ENCODE results near the gene CPT1B.
A peak's percentile ranks its signal among the peaks of the same experiment; 100 is the strongest.
"Not testable (repeated sequence)": the region's sequence is repeated elsewhere in the genome, so short reads cannot be mapped to it uniquely, and the experiment has no call there.

The CPT1B gene

GRCh38 chr22:50608996-50609395, 30.8 kb upstream of the CPT1B start:
- DNase-seq, result no peak

- DNase-seq, result not testable (repeated sequence)
Measured at GRCh38 chr22:50608058-50608840, 30.0 kb upstream of the CPT1B start.

DNA sequence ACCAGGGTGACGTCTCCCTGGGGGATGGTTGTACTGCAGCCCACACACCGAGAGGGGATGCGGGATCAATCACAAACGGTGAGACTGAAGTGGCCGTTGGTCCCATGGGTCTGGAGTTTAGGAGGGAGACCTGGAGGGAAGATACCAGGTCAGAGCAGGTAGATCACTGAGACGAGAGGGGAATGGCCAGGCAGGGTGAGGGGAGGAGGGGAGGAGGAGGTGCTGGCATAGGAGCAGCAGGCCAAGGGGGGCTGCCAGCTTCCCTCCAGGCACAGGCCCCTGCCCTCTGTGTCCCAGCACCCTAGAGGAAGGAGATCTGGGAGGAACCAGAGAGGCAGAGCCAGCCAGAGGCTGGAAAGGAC, 29.4 kb upstream of the CPT1B start:
- no peak for DNase-seq

DNA sequence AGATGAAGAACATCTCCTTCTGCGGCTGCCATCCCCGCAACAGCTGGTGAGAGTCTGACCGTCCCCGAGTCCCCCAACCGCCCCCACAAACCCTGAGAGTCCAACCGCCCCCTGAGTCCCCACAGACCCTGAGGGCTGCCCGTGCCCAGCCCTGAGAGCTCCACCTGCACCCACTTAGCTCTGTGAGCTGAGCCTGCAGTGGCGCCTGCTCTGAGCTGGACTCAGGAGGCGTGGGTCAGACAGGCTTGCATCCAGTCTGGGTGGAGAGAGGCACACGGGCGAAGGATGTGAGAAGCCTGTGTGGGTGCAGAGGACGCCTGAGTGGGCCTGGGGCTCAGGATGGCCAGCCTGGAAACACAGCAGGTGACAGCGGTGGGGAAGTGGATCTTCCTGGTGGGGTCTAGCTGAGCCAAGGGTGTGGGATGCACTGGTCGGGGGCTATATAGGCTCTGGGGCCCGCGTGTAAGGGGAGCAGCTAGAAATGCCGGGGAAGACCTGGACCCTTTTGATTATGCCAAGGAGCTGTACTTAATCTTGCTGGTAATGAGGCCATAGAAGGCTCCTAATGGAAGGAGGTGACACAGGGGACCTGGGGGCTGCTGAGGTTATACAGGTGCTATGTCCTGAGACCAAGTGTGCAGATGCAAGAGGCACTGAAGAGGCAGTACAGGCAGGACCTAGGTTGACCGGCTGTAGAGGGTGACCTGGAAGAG, 28.9 kb upstream of the CPT1B start:
- no peak for DNase-seq

DNA sequence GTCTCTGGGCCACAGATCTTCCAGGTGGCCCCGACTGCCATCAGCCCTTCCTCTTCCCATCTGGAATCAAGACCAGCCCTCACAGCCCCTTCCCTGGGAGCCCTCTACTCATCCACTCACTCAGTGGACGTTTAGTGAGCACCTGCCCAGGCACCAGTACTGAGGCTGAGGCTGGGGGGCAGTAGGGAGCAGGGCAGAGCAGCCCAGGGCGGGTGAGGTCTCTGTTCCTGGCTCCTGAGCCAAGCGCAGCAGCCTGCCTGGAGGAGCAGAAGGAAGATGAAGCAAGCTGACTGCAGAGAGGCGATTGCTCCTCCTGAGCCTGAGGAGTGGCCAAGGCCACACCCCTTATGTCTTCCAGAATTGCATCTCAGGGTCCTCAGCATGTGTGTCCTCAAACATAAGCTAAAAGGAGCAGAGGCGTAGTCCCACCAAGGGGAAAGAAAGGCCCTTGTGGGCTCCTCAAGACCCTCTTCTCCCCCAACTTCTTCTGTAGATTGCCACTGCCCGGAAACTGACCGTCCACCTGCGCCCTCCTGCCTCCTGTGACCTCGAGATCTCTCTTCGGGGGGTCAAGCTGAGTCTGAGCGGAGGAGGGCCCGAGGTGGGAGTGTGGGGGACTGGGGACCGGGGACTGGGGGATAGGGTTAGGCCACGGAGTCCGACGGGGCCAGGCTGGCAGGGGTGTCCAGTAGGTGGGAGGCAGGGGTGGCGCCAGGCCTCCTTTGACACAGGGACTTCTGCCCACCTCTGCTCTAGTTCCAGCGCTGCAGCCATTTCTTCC, 28.1 kb upstream of the CPT1B start:
- no peak for DNase-seq

GRCh38 chr22:50605613-50606074, 27.4 kb upstream of the CPT1B start:
- no peak for DNase-seq

GRCh38 chr22:50605002-50605612, 26.9 kb upstream of the CPT1B start:
- no peak for DNase-seq

DNA sequence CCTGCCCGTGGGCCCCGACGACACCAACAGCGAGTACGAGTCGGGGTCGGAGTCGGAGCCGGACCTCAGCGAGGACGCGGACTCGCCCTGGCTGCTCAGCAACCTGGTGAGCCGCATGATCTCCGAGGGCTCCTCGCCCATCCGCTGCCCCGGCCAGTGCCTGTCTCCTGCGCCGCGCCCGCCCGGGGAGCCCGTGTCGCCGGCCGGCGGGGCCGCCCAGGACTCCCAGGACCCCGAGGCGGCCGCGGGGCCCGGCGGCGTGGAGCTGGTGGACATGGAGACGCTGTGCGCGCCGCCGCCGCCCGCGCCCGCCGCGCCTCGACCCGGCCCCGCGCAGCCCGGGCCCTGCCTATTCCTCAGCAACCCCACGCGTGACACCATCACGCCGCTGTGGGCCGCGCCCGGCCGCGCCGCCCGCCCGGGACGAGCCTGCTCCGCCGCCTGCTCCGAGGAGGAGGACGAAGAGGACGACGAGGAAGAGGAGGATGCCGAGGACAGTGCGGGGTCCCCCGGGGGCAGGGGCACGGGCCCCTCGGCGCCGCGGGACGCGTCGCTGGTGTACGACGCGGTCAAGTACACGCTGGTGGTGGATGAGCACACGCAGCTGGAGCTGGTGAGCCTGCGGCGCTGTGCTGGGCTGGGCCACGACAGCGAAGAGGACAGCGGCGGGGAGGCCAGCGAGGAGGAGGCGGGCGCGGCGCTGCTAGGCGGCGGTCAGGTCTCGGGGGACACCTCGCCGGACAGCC, 26.2 kb upstream of the CPT1B start:
- DNase-seq, result no peak

- no peak for DNase-seq
Measured at GRCh38 chr22:50603511-50604255, 25.5 kb upstream of the CPT1B start.

DNA sequence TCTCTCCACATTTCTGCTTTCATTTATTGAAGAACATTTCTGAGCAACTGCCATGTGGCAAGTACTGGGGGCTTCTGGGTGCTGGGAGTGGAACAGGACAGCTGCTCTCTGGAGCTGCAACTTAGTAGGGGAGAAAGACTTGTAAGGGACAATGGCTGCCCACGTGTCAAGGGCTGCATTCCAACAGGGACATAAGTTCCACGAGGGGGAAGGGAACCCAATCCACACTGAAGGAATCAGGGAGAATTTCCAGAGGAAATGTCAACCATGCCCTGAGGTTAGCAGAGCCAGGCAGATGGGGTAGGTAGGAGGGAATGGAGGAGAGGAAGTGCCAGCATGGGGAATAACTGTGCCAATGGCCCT, 24.1 kb upstream of the CPT1B start:
- no peak for DNase-seq

- DNase-seq, result no peak
Measured at GRCh38 chr22:50601669-50602337, 23.6 kb upstream of the CPT1B start.

GRCh38 chr22:50600967-50601668, 22.9 kb upstream of the CPT1B start:
- DNase-seq, result no peak

DNA sequence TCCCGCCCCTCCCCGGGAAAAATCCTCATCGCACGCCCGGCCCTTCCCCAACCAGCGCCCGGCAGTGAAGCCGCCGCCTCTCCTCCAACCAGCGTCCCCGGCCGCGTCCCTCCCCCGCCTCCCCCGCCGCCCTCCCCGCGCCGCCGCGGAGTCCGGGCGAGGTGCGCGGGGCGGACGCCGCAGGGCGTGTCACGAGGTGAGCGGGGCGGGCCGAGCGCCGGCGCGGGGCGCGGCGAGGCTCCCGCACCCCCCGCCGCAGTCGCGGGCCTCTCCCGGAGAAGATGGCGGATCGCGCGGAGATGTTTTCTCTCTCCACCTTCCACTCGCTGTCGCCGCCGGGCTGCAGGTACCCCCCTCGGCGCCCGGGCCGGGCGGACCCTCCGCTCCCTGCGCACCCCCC, 22.3 kb upstream of the CPT1B start, which contains the start of gene MAPK8IP2:
TSS of gene MAPK8IP2 (plus strand) at position 256 of the 400 bp plus-strand sequence. CDS start at position 282, 26 bp downstream.
- DNase-seq, result no peak

- peak; percentile 48 to 62 for DNase-seq
Measured at GRCh38 chr22:50599816-50600455, 21.7 kb upstream of the CPT1B start.

DNA sequence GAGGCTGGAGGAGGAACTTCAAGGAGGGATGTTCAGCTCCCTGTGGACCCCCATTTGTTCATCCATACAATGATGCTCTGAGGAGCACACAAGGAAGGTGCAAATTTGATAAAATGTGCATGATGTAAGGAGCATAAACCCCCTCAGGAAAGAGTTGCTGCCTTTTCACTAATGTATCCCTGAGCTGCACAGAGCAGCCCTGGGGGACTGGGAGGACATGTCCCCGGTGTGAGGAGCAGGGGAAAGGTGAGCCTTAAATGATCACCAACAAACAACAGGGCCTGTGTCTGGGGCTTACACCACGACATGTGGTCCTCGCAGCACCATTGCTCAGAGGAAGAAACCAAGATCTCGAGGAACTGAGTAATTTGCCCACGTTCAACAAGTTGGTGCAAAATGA, 18.9 kb upstream of the CPT1B start:
- DNase-seq, result no peak

GRCh38 chr22:50595189-50595588, 17.0 kb upstream of the CPT1B start:
- no peak for DNase-seq

DNA sequence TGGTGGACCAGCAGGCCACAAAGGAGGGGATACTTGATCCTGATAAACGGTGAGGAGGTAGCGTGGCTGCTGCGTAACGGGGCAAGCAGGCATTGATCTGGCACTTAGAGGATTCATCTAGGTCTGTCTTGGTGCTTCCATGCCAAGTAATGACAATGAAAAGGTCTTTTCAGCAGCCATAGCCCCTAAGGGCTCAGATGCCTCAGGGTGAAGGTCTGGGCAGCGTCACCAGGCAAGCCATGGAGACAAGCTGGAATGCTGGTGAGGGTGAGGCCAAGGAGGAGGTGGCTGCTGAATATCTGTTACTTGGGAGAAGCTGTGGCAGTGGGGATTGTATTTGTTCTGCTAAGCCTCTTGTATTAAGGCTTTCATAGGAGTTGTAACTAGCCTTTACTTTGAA, 9.2 kb upstream of the CPT1B start:
- DNase-seq, result no peak

DNA sequence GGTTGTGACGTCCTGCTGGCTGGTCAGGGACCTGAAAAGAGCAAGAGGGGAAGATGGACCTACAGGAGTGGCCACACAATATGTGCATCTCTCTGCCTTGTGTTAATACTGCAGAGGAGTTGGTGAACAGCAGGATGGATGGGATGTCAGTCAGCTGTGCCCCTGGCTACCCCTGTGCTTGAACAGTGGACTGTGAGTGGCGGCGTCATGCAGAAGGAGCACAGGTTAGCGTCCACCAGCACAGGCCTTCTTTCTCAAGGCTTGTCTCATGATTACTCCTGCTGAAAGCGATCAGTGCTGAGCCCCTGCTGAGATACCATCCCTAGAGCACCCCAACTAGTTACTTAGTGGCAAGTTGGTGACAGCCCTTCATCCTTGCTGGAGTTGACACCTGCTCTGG, 8.2 kb upstream of the CPT1B start:
- DNase-seq, result no peak

- DNase-seq, result no peak
Measured at GRCh38 chr22:50585781-50586180, 7.6 kb upstream of the CPT1B start.

GRCh38 chr22:50585238-50585637, 7.0 kb upstream of the CPT1B start:
- DNase-seq, result no peak
